Activated CD8-positive, alpha-beta T cell treated with anti-CD3 and anti-CD28 coated beads for 36 hours (primary cell): ENCODE data around the gene RPL27A. TPM values are rescaled to one million over a fixed set of nuclear protein-coding genes. Genes with fewer than 3 reads are reported as not detected.

Source experiments
- ATAC-seq: fragments of 200-7000 bp; cut with Tn5 transposase; one replicate; pipeline ENCODE4 v1.10.0; 2021; ENCODE audit warnings: mild to moderate bottlenecking, moderate library complexity
- CTCF ChIA-PET: fragments of 350-600 bp; sonication (Branson Sonifier 250); formaldehyde crosslinking; loops from one replicate; lab custom pipeline; 2021; ENCODE audit warnings: antibody characterized with exemption; lab: Charles Lee
- POLR2A ChIA-PET: fragments of 350-600 bp; sonication (Branson Sonifier 250); formaldehyde crosslinking; loops from one replicate; lab custom pipeline; 2021; ENCODE audit warnings: antibody characterized with exemption; lab: Charles Lee
- DNase-seq: peaks from one replicate; pipeline ENCODE4 v3.0.0-alpha.2; 2020
- H3K27ac Mint-ChIP-seq: one replicate; pipeline ENCODE4 v1.8.0; 2021; ENCODE audit warnings: mild to moderate bottlenecking, mixed read lengths
- H3K27me3 Mint-ChIP-seq: one replicate; pipeline ENCODE4 v1.8.0; 2021; ENCODE audit warnings: mixed read lengths
- H3K36me3 Mint-ChIP-seq: one replicate; pipeline ENCODE4 v1.8.0; 2021; ENCODE audit warnings: low read depth, mixed read lengths
- H3K4me1 Mint-ChIP-seq: one replicate; pipeline ENCODE4 v1.8.0; 2021; ENCODE audit warnings: low read depth, mixed read lengths
- H3K4me3 Mint-ChIP-seq: one replicate; pipeline ENCODE4 v1.8.0; 2021; ENCODE audit warnings: mild to moderate bottlenecking, moderate library complexity, mixed read lengths
- H3K9me3 Mint-ChIP-seq: one replicate; pipeline ENCODE4 v1.8.0; 2021; ENCODE audit warnings: mixed read lengths
- CTCF ChIP-seq: fragments of 200-600 bp; IDR thresholded peaks from one replicate; pipeline ENCODE4 v1.8.0; 2022; ENCODE audit warnings: antibody characterized with exemption, mild to moderate bottlenecking
- intact Hi-C: fragments of 100-400 bp; cut with micrococcal nuclease; formaldehyde crosslinking; loops from one replicate; pipeline ENCODE4 v1.10.0; 2022
- total RNA-seq, 2 experiments: library from RNA; stranded (reverse); gene quantifications; one replicate each; pipeline ENCODE4 v1.2.3, GENCODE V29; 2021

RPL27A gene
- total RNA-seq, 2 experiments from 2014 or later, result 959 to 987 TPM

DNA sequence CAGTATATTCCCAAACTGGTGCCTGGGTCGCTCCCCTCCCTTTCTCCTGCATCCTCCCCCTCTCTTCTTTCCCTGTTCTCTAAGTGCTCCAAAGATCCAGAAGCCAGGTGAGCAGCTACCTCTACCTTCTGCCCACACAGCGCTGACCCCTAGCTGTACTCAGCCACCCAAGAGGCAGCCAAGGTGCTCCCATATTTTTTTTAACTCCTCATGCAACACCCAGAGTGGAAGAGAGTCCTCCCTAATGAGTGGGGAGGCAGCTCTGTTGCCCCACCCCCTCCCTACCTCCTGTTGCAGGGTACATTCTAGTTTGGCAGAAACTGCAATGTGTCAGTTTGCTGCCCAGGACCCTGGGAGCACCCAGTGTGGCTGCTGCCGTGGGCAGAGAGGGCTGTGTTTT is 40.2 kb downstream of the RPL27A start:
- ATAC-seq (no peak), DNase-seq (no peak)
- POLR2A ChIA-PET, result no interaction called here
- intact Hi-C loops, result no loop called here
- H3K4me3 Mint-ChIP-seq, result no peak overlapping the region
- H3K36me3 Mint-ChIP-seq, result no peaks in the 10 kb centered on the region
- TF ChIP-seq CTCF, result no peak
- H3K9me3 Mint-ChIP-seq, result no peaks in the 10 kb centered on the region
- CTCF ChIA-PET, result no interaction called here
- H3K4me1 Mint-ChIP-seq, result no peaks in the 10 kb centered on the region
- no peak overlapping the region for H3K27ac Mint-ChIP-seq
- H3K27me3 Mint-ChIP-seq, result peaks cover 11% of the 10 kb centered on the region

DNA sequence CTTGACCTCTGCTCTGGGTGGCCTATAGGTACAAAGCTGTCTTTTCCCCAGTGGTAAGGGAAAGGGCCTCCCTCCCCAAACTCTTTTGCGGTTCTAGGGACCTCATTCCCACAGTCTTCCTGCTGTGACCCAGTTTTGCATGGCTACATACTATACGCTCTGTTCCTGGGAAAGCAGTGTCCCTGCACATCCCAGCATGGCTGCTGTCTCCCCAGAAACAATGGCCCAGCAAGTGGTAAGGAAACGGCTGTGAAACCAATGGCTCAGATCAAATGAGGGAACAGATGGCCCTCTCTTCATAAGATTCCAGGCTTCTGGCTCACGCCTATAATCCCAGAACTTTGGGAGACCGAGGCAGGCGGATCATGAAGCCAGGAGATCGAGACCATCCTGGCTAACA is 41.1 kb downstream of the RPL27A start:
- no peaks in the 10 kb centered on the region for H3K4me1 Mint-ChIP-seq
- TF ChIP-seq CTCF, result no peak
- POLR2A ChIA-PET, result no interaction called here
- H3K27me3 Mint-ChIP-seq, result peaks cover 11% of the 10 kb centered on the region
- H3K27ac Mint-ChIP-seq, result no peak overlapping the region
- CTCF ChIA-PET, result no interaction called here
- intact Hi-C loops, result no loop called here
- H3K36me3 Mint-ChIP-seq, result no peaks in the 10 kb centered on the region
- H3K9me3 Mint-ChIP-seq, result no peaks in the 10 kb centered on the region
- no peak overlapping the region for H3K4me3 Mint-ChIP-seq
- DNase-seq, result no peak
- no peak for ATAC-seq

DNA sequence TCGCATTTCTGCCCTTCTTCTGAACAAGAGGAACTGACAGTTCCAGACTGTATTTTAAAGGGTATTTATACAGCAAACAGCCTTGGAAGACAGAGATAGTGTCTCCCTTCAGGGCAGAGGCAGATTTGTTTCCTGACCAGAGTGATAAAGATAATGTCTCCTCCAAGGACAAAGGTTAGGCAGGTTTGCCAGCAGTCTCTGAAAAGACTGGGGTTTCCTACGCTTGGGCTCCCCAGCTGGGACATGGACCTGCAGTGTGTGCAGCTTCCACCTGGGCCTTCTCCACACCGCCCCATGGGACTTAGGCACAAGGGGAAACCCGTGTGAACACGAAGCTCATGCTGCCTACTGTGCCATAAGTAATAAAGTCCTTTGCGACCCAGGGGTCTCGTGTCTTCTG is 42.1 kb downstream of the RPL27A start:
- no peak overlapping the region for H3K27ac Mint-ChIP-seq
- H3K27me3 Mint-ChIP-seq, result peaks cover 11% of the 10 kb centered on the region
- H3K4me1 Mint-ChIP-seq, result no peaks in the 10 kb centered on the region
- H3K4me3 Mint-ChIP-seq, result no peak overlapping the region
- no peaks in the 10 kb centered on the region for H3K36me3 Mint-ChIP-seq
- intact Hi-C loops, result no loop called here
- TF ChIP-seq CTCF, result no peak
- H3K9me3 Mint-ChIP-seq, result no peaks in the 10 kb centered on the region
- DNase-seq (no peak), ATAC-seq (no peak)
- CTCF ChIA-PET, result no interaction called here
- POLR2A ChIA-PET, result no interaction called here

GRCh38 chr11:8726395-8726794 is 43.8 kb downstream of the RPL27A start:
- no peak for DNase-seq

GRCh38 chr11:8728563-8728962 is 46.0 kb downstream of the RPL27A start:
- no peaks in the 10 kb centered on the region for H3K36me3 Mint-ChIP-seq
- TF ChIP-seq CTCF, result no peak
- intact Hi-C loops, result no loop called here
- DNase-seq (no peak), ATAC-seq (no peak)
- H3K27me3 Mint-ChIP-seq, result peaks cover 3% of the 10 kb centered on the region
- H3K9me3 Mint-ChIP-seq, result no peaks in the 10 kb centered on the region
- no peaks in the 10 kb centered on the region for H3K4me1 Mint-ChIP-seq
- no peak overlapping the region for H3K4me3 Mint-ChIP-seq
- H3K27ac Mint-ChIP-seq, result no peak overlapping the region
- ChIA-PET POLR2A (no interaction called here), CTCF (no interaction called here)

More at GRCh38 chr11:8726395-8726794, 43.8 kb downstream of the RPL27A start:
- Mint-ChIP-seq H3K4me3 (no peak overlapping the region), H3K4me1 (no peaks in the 10 kb centered on the region), H3K9me3 (no peaks in the 10 kb centered on the region), H3K27me3 (peaks cover 8% of the 10 kb centered on the region), H3K27ac (no peak overlapping the region), H3K36me3 (no peaks in the 10 kb centered on the region)
- ATAC-seq, result no peak
- TF ChIP-seq CTCF, result no peak
- POLR2A ChIA-PET, result no interaction called here
- CTCF ChIA-PET, result no interaction called here
- intact Hi-C loops, result no loop called here
